Astrocyte (in vitro differentiated cells and primary cell): ENCODE measurements around the gene ZEB2. TPM values are rescaled to one million over a fixed set of nuclear protein-coding genes. Genes with fewer than 3 reads are reported as not detected.

Experiments used
- DNase-seq: peaks from one replicate; pipeline ENCODE4 v3.0.0-alpha.2; 2010; ENCODE audit warnings: low read depth
- FAIRE-seq: peaks from 2 replicates; lab custom pipeline; 2011; peaks lifted over from hg19 to GRCh38; lab: Jason Lieb, UNC
- H2AFZ ChIP-seq: 2 replicates; pipeline ENCODE4 v1.6.0; 2012; ENCODE audit warnings: low read depth, low read length, inconsistent platforms
- H3K27ac ChIP-seq: 2 replicates; pipeline ENCODE4 v1.5.1; 2011; ENCODE audit warnings: low read depth, low read length, inconsistent platforms
- H3K27me3 ChIP-seq: 2 replicates; pipeline ENCODE4 v1.6.0; 2011; ENCODE audit warnings: low read length, inconsistent platforms; ENCODE audit not compliant: insufficient read depth
- H3K36me3 ChIP-seq: 2 replicates; pipeline ENCODE4 v1.5.1; 2011; ENCODE audit warnings: low read length, inconsistent platforms; ENCODE audit not compliant: insufficient read depth
- H3K4me1 ChIP-seq: 2 replicates; pipeline ENCODE4 v1.5.1; 2011; ENCODE audit warnings: low read length, inconsistent platforms; ENCODE audit not compliant: insufficient read depth
- H3K4me2 ChIP-seq: 2 replicates; pipeline ENCODE4 v1.6.0; 2012; ENCODE audit warnings: low read length, inconsistent platforms
- H3K4me3 ChIP-seq: 2 replicates; pipeline ENCODE4 v1.5.1; 2011; ENCODE audit warnings: low read depth, mild to moderate bottlenecking, low read length, inconsistent platforms; ENCODE audit not compliant: insufficient read depth
- H3K79me2 ChIP-seq: 2 replicates; pipeline ENCODE4 v1.6.0; 2012; ENCODE audit warnings: mild to moderate bottlenecking, low read length, inconsistent platforms; ENCODE audit not compliant: insufficient read depth
- H3K9ac ChIP-seq: 2 replicates; pipeline ENCODE4 v1.6.0; 2012; ENCODE audit warnings: mild to moderate bottlenecking, low read length, inconsistent platforms
- H3K9me3 ChIP-seq: 2 replicates; pipeline ENCODE4 v1.5.1; 2012; ENCODE audit warnings: low read depth, mild to moderate bottlenecking, low read length, inconsistent platforms; ENCODE audit not compliant: insufficient read depth
- H4K20me1 ChIP-seq: 2 replicates; pipeline ENCODE4 v1.6.0; 2012; ENCODE audit warnings: low read length, inconsistent platforms; ENCODE audit not compliant: insufficient read depth
- H3K27ac Mint-ChIP-seq: one replicate; pipeline ENCODE4 v1.8.0; 2021; ENCODE audit warnings: mild to moderate bottlenecking, mixed read lengths; ENCODE audit not compliant: unreplicated experiment
- H3K27me3 Mint-ChIP-seq: one replicate; pipeline ENCODE4 v1.8.0; 2021; ENCODE audit warnings: low read depth, mixed read lengths; ENCODE audit not compliant: unreplicated experiment
- H3K36me3 Mint-ChIP-seq: one replicate; pipeline ENCODE4 v1.8.0; 2021; ENCODE audit warnings: low read depth, mixed read lengths; ENCODE audit not compliant: unreplicated experiment
- H3K4me1 Mint-ChIP-seq: one replicate; pipeline ENCODE4 v1.8.0; 2021; ENCODE audit warnings: low read depth, mixed read lengths; ENCODE audit not compliant: unreplicated experiment
- H3K4me3 Mint-ChIP-seq: one replicate; pipeline ENCODE4 v1.8.0; 2021; ENCODE audit warnings: mild to moderate bottlenecking, moderate library complexity, mixed read lengths; ENCODE audit not compliant: unreplicated experiment
- H3K9me3 Mint-ChIP-seq: one replicate; pipeline ENCODE4 v1.8.0; 2021; ENCODE audit warnings: mild to moderate bottlenecking, mixed read lengths; ENCODE audit not compliant: unreplicated experiment
- CTCF ChIP-seq: IDR thresholded peaks from 2 replicates; pipeline ENCODE4 v1.5.1; 2011; ENCODE audit warnings: low read depth, mild to moderate bottlenecking, inconsistent platforms, low read length, moderate library complexity; ENCODE audit not compliant: insufficient read depth
- EZH2 ChIP-seq: IDR thresholded peaks from 2 replicates; pipeline ENCODE4 v1.6.1; 2012; ENCODE audit warnings: mild to moderate bottlenecking, low read length, inconsistent platforms; ENCODE audit not compliant: insufficient read depth
- total RNA-seq: library from RNA; stranded (reverse); gene quantifications from 2 replicates; pipeline ENCODE4 v1.2.1, GENCODE V29; 2021

Gene ZEB2
- total RNA-seq, 1 donor from 2014 or later = 84.9 TPM

DNA sequence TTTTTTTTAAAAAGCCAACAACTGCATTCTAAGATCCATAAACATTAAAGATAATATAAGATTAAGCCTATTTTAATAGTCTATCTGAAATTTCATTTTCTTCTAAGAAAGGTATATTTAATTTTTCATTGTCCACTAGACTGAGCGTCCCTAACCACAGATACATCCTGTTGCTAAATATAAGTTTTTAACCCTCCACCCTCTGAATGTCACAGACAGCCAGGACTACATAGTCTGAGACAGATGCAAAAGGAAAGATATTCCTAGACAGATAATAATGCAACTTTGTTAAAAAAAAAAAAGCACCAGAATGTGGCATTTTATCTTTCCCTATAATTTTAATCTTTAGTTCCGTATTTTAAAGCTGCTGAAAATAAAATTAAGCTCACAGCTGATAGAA, 114.6 kb downstream of the ZEB2 start:
- Histone ChIP-seq H3K4me1 (no peaks in the 10 kb centered on the region), H3K4me3 (no peak overlapping the region), H4K20me1 (no peaks in the 10 kb centered on the region), H2AFZ (no peak overlapping the region), H3K27me3 (no peaks in the 10 kb centered on the region), H3K79me2 (no peaks in the 10 kb centered on the region), H3K4me2 (no peak overlapping the region), H3K9me3 (no peaks in the 10 kb centered on the region), H3K27ac (no peak overlapping the region), H3K9ac (no peak overlapping the region), H3K36me3 (peaks cover 15% of the 10 kb centered on the region)
- Mint-ChIP-seq H3K27me3 (no peaks in the 10 kb centered on the region), H3K4me1 (peaks cover 34% of the 10 kb centered on the region), H3K27ac (peak overlapping the region; percentile 24), H3K9me3 (no peaks in the 10 kb centered on the region), H3K36me3 (peaks cover 10% of the 10 kb centered on the region), H3K4me3 (no peak overlapping the region)
- TF ChIP-seq CTCF (no peak), EZH2 (no peak)
- no peak for DNase-seq
- FAIRE-seq = no peak

DNA sequence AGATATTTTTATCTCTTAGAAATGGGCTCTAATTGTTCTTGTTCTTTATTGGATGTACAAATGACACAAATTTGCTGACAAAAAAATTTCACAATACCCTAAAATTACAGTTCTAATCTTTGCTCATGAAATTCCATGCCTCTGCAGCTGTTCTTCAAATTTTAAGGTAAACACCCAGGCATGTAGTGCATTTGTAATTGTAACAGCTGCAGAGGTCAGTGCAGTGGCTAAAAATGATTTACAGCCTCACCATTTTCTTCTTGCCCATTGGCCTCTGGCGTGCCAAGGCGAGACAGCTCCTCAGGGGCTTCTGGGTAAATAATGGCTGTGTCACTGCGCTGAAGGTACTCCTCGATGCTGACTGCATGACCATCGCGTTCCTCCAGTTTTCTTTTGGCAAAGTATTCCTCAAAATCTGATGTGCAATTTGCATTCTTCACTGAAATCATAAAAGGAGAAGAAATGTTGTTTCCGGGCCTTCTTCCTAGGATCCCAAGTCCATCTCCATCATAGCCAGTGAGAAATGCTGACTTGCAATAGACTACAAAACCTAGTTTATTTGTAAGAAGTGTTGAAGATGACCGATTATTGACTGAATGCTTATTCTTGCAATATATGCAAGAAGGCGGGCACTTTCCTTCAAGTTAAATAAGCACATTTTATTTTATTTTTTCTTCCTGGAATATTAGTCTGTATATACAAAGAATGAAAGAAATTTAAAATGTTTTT, 115.2 kb downstream of the ZEB2 start:
- peaks cover 15% of the 10 kb centered on the region for H3K36me3 Mint-ChIP-seq
- Histone ChIP-seq H3K4me1 (no peaks in the 10 kb centered on the region), H4K20me1 (no peaks in the 10 kb centered on the region), H3K27ac (no peak overlapping the region), H3K36me3 (peaks cover 21% of the 10 kb centered on the region), H2AFZ (no peak overlapping the region), H3K9ac (no peak overlapping the region), H3K4me2 (no peak overlapping the region), H3K9me3 (no peaks in the 10 kb centered on the region), H3K4me3 (no peak overlapping the region), H3K79me2 (no peaks in the 10 kb centered on the region), H3K27me3 (no peaks in the 10 kb centered on the region)
- H3K4me3 Mint-ChIP-seq = no peak overlapping the region
- DNase-seq (no peak), FAIRE-seq (no peak)
- no peak for TF ChIP-seq EZH2
- H3K9me3 Mint-ChIP-seq = no peaks in the 10 kb centered on the region
- H3K27me3 Mint-ChIP-seq = no peaks in the 10 kb centered on the region
- H3K4me1 Mint-ChIP-seq = peaks cover 34% of the 10 kb centered on the region
- H3K27ac Mint-ChIP-seq = no peak overlapping the region

- H3K36me3 Mint-ChIP-seq = peaks cover 22% of the 10 kb centered on the region
- peaks cover 34% of the 10 kb centered on the region for H3K4me1 Mint-ChIP-seq
- H3K4me2 ChIP-seq = no peak overlapping the region
- H3K9ac ChIP-seq = no peak overlapping the region
- no peaks in the 10 kb centered on the region for H3K79me2 ChIP-seq
- FAIRE-seq (no peak), DNase-seq (no peak)
- no peaks in the 10 kb centered on the region for H3K27me3 Mint-ChIP-seq
- no peaks in the 10 kb centered on the region for H3K9me3 Mint-ChIP-seq
- peak overlapping the region; percentile 70 for H3K27ac Mint-ChIP-seq
- no peaks in the 10 kb centered on the region for H3K4me1 ChIP-seq
- H3K27ac ChIP-seq = no peak overlapping the region
- H3K9me3 ChIP-seq = no peaks in the 10 kb centered on the region
- no peak overlapping the region for H2AFZ ChIP-seq
- no peak overlapping the region for H3K4me3 Mint-ChIP-seq
- peaks cover 27% of the 10 kb centered on the region for H3K36me3 ChIP-seq
- H3K27me3 ChIP-seq = no peaks in the 10 kb centered on the region
- no peak for TF ChIP-seq EZH2
- no peaks in the 10 kb centered on the region for H4K20me1 ChIP-seq
- H3K4me3 ChIP-seq = no peak overlapping the region
These were observed 116.0 kb downstream of the ZEB2 start for GRCh38 chr2:144403933-144404332.
